HG02970 (cell line): ENCODE measurements around the gene TSEN34.
"Not testable (repeated sequence)": the region's sequence is repeated elsewhere in the genome, so short reads cannot be mapped to it uniquely, and the experiment has no call there.

ENCODE experiments used
- ATAC-seq: cut with Tn5 transposase; IDR thresholded peaks from one replicate; pipeline ENCODE4 v1.9.1; 2021; ENCODE audit warnings: mild to moderate bottlenecking, moderate library complexity, moderate number of reproducible peaks; ENCODE audit not compliant: unreplicated experiment, low FRiP score

Gene TSEN34

GRCh38 chr19:54160182-54160811 is 30.8 kb upstream of the TSEN34 start:
- ATAC-seq, result peak; percentile 1

DNA sequence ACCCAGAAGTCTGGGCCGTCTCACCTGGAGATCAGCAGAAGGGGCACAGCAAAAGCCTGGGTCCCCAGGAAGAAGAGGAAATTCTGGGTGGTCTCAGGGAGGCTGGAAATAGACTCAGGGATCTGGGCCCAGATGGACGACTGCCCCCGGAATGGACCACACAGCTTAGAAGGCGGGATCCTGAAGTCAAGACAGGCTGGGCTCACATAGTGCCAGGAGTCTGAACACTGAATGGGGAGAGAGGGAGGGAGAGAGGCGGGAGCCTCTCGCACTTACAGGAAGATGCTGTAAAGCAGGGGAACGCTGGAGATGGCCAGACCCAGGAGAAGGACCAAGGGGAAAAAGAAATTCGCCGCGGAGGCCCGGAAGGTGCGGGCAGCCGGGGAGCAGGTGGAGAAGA is 30.3 kb upstream of the TSEN34 start:
- ATAC-seq, result no peak

- no peak for ATAC-seq
Measured at GRCh38 chr19:54162241-54162805, 28.8 kb upstream of the TSEN34 start.

DNA sequence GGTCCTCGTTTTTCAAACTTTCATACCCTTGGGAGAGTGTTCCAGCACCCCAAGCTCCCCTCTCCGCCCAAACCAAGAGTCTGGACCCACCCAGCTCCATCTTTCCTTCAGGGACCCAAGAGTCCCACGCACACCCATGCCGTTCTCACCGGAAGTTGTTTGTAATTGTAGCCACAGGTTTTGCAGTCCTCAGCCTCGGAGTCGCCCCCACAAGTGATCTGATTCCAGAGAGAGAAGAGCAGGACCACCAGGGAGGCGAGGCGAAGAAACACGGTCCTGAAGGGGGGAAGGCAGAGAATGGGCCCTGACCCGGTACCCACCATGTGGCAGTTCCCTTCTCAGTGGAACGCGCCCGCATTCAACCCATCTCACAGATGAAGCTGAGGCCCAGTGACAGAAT is 28.2 kb upstream of the TSEN34 start:
- ATAC-seq, result no peak

DNA sequence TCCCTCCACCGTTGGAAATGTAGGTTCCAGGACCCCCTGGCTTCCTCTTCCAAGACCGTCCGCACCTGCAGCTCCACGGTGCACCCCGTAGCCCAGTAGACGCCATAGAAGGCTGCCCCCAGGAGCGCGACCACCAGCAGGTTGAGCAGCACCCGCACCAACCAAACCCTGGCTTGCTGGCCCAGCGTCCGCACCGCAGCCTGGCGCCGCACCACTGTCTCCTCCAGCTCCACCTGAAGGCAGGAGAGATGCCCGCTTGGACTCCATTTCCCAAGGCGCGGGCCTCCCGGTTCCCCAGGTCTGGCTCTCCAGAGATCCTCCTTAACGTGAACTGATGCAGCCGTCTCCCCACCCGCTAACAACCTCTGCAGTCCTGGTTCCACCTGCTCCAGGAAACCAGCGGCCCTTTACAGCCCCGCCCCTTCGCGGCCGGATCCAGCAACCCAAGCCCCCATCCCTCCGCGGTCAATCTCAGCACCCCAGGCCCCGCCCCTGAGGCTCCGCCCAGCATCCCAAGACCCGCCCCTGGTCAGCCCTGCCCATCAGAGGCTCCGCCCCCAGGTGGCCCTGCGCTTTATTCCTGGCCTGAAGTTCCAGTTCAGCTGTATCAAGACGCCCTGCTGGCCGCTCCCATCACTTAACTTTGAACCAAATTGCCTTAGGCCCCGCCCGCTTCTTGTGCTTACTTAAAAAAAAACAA is 26.6 kb upstream of the TSEN34 start:
- no peak for ATAC-seq

DNA sequence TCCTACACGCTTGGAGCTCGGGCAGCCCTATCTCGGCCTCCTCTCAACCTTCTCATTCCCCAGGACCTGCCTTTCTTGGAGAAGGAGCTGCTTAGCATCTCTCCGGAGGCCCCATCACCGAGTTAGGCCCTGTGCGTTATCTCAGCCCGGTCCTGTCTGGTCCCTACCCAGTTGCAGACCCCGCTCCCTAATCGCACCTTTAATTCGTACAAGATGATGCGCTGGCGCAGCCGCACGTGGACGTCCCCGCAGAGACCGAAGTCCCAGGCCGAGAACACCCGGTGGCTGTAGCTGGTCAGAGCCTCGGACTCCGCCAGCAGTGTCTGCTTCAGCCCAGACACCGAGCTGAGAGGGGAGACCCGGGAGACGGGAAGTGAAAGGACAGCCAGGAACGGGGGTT is 25.9 kb upstream of the TSEN34 start:
- no peak for ATAC-seq

- ATAC-seq, result peak; percentile 68
Measured at GRCh38 chr19:54168174-54168917, 22.8 kb upstream of the TSEN34 start.

DNA sequence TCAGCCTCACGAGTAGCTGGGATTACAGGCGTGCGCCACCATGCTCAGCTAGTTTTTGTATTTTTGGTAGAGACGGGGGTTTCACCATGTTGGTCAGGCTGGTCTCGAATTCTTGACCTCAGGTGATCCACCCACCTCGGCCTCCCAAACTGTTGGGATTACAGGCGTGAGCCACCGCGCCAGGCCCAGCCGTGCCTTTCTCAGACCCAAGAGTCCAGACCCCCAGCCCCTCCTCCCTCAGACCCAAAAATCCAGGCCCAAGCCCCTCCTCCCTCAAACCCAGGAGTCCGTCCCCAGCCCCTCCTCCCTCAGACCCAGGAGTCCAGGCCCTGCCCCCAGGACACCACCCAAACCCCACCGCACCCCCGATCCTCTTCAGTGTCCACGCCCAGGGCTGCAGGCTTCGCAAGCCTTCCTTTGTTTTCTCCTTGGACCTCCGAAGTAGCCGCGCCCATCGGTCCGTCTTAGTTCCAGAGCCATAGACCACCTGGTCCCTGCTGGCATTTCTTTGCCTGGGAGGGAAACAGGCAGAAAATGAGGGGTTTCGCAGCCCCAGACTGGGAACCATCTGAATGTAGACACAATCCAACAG is 21.9 kb upstream of the TSEN34 start:
- no peak for ATAC-seq

DNA sequence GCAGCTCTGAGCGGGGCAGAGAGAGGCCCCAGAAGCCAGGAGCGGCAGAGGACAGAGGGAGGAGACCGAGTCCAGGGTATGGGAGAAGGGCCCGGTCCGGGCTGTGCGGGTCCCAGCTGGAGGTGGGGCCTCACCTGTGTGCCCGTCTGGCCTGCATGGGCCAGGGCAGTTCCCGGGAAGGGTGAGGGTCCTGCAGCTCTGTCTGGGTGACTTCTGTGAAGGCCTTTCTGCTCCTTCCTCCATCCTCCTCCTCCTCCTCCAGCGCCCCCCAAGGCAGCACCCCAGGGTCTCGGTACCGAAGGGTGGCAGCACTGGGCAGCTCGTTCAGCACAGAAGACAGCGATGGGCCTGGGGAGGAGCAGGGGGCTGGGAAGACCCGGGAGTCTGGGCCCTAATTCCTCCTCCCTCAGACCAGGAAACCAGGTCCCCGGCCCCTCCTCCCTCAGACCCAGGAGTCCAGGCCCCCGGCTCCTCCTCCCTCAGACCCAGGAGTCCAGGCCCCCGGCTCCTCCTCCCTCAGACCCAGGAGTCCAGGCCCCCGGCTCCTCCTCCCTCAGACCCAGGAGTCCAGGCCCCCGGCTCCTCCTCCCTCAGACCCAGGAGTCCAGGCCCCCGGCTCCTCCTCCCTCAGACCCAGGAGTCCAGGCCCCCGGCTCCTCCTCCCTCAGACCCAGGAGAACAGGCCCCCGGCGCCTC is 19.2 kb upstream of the TSEN34 start:
- not testable (repeated sequence) for ATAC-seq

- no peak for ATAC-seq
Measured at GRCh38 chr19:54172471-54173358, 18.4 kb upstream of the TSEN34 start, which contains the start of gene TMC4. Gene TMC4 (minus strand): TSS chr19:54173160. CDS start chr19:54173117, 43 bp downstream.

- no peak for ATAC-seq
Measured at GRCh38 chr19:54173359-54173699, 17.8 kb upstream of the TSEN34 start.

GRCh38 chr19:54173951-54174834 is 16.9 kb upstream of the TSEN34 start:
- ATAC-seq, result no peak

DNA sequence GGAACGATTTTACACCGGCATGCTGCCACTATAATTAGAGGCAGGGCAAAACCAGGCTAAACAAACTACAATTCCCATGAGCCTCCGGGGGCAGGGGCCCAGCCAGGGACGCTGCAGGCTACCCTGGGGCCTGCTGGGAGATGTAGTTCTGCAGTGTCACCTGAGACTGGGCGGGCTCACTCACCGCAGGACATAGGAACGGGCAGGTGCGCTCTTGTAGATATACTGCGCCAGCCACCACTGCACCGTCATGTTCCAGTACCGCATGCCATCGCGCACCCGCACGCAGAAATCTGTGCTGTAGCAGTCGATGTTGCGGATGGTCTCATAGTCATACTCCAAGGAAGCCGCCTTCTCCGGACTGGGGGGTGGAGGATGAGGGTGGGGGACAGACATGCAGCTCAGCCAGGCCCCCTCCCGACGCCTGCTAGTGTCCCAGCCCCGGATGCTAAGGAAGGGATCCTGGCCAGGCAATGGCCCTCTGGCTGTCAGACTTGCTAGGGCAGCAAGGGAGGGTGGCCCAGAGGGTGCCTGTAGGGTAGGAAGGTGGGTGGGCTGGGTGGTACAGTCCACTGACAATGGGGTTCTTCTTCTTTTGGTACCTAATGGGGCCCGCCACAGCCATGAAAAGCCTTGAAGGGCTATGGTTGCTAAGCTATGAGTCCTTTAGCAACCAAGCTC is 12.4 kb upstream of the TSEN34 start:
- ATAC-seq, result no peak

DNA sequence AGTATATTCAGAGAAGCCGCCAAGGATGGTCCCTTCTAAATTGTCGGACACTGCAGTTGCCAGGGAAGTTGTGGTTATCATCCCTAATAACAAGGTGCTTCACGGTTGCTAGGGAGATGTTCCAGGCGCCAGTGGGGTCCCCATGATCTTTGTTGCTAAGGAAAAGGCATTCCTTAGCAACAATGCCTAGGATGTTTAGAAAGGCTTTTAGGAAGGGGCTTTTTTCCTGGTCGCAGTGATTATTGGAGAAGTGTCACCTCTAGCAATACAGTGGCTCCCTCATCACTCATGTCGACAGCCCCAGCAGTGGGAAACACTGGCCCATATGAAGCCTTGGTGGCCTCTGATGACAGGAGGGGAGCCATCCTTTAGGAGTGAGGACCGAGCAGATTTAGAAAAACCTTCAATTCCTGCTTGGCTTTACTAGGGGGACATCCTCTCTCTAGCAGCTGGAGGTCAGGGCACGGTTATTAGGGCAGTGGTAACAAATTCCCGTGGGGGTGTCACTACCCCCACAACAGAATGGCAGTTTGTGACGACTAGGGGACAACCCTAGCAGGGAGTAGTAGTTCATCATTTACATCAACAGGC is 11.8 kb upstream of the TSEN34 start:
- no peak for ATAC-seq

GRCh38 chr19:54179921-54180461 is 11.1 kb upstream of the TSEN34 start:
- ATAC-seq, result no peak

DNA sequence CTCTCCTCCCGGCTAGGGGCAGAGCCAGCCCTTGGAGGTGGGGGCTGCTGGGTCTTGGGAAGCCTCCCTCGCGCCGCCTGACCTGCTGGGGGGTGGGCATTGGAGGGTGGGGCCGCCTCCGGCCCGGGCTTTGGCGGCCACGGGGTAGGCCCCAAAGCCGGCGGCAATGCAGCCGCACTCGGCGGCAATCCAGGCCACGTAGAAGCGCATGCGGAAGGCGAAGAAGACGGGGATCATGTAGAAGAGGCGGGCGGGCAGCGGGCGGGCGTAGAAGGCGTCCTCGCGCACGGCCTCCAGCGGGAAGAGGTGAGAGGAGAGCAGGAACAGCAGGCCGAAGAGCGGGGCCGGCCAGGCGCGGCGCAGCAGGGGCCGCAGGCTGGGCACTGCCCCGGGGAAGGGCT is 10.4 kb upstream of the TSEN34 start:
- no peak for ATAC-seq

GRCh38 chr19:54181894-54182293 is 9.2 kb upstream of the TSEN34 start:
- not testable (repeated sequence) for ATAC-seq
